Hematopoietic multipotent progenitor cell treated with erythropoietin and hydrocortisone succinate and interleukin-3 and kit ligand, for 17 days (in vitro differentiated cells): ENCODE results near the gene FAM168B.

Source experiments
- DNase-seq: peaks from one replicate; pipeline ENCODE4 v3.0.0-alpha.2; 2015; ENCODE audit warnings: low spot score

Gene FAM168B

DNA sequence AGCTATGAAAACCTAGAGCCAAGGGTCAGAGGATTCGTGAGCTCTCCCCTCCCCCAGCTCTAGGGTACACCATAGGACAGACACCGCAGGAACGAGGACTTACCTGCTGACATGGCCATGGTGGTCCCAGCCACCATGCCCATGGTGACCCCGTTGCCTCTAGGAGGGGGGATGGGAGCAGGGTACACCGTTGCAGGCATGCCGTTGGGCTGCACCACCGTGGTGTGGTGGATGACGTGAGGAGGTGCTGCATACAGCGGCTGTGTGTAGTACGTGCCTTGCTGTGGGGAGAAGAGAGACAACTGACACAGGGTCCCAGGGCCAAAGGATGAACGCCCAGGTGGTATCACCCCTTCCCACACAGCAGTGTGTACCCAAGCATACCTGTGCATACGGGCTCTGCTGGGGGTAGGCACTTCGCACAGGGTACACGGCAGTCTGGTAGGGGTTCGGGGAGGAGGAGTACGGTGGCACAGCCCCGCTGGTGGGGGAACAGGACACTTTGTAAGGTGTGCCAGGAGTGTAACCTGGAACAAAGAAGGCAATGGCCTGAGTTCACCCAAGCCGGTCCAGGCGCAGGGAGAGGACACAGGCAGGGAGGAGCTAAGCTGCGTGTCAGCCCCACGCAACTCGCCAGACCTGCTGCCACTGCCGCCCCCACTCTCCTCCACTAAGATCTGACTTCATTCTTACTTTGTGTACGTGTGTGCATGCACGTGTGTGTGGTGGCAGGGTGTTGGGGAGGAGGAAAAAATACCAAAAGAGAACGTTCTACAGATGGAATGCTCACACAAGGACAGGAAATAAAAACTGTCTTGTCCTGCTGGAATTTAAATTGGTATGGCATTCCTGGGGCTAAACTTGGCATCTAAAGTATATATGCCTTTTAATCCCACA lies 37.8 kb downstream of the FAM168B start:
- no peak for DNase-seq

DNA sequence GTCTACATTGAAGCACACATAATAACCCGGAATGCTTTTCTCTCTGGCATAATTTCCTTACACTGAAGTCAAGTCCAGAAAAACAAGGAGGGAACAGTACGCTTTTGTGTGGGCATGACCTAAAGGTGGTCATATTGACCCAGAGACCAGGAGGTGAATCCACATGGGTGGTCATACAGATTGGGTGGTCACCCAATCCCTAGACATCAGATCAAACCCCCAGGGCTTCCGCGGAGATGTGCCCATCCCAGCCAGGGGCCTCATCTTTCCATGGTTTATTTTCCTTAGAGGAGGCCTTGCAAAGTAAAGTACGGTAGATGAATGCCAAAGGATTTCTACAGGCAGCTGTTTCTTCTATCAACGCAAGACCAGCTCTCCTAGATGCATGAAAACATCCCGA lies 38.8 kb downstream of the FAM168B start:
- no peak for DNase-seq

DNA sequence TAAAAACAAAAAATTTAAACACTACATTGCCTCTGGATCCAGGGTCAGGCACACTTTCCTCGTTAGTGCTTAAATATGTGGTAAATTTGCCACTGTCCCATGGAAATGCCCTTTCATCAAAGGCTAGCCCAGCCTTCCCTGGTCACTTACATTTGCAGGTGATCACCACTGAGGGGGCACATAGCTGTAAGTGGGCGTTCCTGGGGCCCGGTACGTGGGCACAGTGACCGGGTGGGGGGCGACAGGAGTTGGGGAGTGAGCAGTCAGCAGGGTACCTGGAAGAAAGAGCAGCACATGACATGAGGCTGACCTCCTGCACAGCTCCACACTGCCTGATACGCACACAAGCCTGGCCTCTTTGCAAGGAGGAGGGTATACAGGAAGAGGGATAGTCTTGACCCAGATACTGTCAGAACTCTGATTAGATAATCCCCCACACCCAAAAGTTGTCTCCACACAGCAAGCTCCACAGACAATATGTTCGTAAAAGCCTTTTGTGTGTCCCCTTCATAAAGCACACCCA lies 40.5 kb downstream of the FAM168B start:
- DNase-seq = no peak

DNA sequence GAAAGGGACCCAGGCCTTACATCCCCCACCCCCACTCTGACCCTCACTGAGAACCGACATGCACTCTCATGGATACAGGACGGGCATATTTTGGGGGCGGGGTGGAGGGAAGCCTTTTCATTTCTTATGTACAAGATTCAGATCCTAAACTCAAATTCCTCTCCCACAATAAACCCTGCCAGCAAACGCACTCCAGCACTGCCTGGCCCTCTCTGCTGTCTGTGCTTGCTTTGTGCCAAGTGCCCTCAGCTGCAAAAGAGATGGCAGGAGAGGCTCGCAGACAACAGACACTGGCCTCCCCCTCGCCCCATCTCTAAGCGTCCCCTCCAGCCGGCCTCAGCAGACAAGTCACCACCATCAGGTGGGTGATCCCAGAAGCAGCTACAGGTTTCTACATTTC lies 42.4 kb downstream of the FAM168B start:
- no peak for DNase-seq

DNA sequence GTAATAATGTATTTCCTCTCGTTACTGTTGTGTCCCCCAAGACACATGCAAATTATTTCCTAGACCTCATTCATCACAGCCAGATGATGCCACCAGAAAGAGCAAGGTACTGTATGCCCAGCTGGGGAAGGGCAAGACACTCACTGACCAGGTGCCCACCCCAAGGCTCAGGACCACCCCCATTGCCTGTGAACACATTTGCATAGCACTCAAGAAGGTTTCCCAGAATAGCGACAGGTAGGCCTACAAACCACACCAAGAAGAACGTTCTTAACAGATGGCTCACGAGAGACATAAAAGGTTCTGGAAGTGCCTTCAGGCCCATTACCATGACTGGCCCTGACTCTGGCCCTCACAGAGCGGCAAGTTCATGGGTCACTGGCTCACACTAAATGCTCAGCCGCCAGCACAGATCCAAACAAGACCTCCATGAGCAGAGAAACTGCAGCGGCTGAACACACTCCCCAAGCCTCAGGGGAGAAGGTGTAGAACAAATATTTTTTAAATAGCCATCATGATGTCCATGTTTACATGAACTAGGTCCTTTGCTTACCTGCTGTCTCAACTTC lies 44.0 kb downstream of the FAM168B start:
- DNase-seq = no peak

DNA sequence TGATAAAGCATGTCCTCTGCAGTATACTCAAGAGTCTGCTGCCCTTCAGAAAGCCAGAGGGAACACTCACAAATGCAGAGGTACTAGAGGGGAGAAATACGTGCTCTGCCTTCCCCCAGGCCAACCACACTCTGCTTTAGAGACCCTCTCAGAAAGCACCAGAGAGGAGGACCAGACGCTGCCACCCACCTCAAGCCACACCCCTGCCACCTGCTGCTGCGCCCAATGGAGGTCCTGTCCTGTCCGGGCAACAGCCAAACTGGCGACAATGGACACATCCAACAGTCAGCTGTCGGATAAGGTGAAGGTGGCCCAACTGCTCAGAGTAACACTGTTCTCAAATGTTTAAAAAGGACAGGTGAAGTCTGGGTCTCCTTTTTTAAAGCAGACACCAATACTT lies 44.6 kb downstream of the FAM168B start:
- no peak for DNase-seq

DNA sequence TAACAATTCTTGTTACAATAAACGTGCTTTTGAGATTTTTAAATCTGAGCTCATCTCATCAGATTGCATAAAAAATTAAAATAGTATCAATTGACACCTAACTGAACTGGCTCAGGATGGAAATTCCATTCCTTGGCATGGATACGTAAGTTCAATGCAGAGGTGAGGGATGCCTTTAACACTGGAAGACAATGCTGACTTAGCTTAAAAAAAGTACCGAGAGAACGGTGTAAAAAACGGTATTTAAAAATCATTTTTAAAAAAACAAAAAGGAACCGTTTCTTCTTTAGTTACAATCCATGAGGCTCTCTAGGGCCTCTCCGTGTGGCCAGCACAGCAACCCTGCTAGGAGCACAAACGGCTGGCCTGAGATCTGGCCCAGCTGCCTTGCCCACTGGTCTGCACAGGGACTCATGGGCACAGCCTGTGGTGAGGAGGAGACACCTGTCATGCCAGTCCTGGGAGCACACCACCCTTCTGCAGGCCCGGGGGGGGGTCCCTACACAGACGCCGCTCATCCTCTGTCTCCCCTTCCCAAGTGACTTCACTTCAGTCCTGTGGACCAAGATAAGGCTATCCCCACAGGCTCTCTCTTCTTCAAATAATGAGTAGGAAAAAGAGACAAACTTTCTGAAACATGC lies 45.2 kb downstream of the FAM168B start:
- no peak for DNase-seq

DNA sequence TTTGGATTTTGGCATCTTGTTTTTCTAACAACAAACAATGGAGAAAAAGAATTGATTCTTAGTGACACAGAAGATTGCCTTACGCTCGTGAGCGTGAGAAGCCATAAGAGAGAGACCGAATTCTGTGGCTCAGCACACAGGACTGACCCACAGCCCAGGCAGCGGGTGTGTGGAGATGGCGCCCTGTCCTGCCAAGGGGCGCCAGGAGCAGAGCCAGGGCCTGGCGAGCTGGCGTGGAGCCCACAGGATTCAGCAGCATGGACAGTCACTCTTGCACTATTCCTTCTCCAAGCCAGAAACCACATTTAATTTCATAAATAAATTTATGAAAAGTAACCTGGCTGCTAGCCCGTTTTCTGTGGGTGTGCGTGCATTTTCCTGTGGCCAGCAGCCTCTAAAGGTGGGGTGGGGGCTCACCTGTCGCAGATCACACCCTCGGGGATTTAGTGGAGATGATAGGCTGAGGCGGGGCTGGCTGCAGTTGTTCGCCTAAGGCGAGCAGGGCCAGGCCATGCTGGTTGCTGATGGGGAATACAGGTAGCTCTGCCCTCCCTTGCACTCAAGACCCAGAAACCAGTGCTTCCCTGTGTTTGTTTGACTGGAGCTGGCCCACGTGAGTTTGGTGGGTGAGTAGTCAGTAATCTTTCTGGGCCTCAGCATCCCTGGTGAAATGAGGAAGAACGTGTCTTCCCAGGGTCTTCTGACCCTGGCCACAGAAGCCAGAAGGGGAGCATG lies 46.2 kb downstream of the FAM168B start:
- no peak for DNase-seq

DNA sequence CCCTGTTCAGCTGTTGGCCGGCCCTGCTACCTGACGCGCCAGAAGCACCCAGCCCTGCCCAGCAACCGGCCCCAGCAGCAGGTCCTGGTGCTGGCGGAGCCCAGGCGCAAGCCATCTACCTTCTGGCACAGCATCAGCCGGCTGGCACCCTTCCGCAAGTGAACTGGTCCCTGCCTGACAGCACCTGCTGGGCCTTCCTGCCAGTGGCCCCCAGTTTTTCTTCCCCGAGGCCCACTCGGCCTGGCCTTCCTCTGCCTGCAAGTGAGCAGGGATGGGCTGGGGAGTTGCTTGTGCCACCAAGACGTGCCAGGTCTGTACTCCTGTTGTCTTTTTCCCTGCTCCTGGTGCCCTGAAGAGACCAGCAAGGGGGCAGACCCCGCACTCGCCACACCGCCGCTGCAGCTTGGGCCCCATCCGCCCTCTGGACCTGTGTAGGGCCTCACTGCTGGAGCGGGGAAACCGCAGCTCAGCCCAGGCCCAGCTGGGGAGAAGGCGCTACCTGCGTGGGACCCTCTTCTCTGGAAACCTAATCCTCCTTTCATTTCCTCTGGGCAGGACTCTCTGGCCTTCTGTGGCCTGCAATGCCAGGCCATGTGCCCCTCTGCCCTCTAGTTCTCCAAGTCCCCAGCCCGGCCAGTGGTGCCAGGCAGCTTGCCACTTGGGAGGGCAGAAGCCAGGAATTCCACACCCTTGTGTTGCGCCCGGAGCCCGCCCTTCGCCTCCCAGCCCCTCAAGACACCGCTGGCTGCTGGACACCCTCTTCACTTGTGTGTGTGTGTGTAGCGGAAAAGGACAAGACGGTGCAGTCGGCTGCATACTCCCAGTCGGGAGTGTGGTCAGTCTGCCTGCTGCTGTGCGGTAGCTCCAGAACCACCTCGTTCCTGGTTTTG lies 47.0 kb downstream of the FAM168B start:
- DNase-seq = no peak

DNA sequence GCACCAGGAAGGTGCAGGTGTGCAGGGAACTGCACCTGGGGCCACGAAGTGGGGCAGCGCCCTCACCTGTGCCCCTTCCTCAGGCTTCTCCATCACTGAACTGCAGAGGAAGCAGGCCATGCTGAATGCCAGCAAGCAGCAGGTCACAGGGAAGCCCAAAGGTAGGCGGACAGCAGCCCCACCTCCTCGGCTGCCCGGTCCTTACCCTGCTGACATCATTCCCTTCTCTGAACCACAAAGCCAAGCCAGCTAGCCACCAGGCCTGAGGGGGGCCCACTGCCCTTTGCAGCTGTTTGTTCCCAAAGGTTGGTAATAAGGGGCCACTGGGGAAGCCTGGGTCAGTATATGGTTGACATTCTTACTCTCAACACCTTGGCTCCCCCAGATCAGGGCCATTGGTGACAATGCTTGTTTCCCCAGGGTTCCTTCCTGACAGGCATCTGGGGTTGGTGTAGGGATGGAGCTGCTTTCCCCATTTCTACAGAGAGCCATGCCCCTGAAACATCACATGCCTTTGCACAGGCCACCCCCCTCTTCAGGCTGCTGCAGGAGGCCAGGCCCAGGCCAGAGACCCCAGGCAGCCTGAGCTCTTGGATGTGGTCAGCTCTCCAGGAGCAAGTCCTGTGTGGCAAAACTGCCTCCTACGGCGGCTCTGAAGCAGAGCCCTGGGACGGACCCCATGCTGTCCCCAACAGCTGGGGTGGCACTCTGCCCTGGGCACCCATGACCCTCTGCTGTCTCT lies 47.8 kb downstream of the FAM168B start:
- no peak for DNase-seq

DNA sequence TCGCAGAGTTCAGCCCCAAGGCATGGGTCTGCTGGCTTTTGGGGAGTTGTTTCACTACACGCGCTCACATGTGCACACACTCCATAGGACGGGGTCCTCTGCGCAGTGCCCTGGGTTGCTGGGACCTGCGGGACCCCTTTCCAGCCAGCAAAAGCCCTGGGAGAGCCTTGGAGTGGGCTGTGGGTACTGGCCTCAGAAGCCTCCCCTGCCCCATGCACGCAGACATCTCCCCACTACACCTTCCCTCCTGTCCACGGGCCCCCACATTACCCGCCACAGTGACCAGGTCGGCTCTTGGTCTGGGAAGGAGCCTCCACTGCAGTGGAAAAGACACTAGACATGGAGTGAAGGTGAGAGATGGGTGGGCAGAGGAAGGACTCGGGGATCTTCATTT lies 48.5 kb downstream of the FAM168B start:
- DNase-seq = no peak

DNA sequence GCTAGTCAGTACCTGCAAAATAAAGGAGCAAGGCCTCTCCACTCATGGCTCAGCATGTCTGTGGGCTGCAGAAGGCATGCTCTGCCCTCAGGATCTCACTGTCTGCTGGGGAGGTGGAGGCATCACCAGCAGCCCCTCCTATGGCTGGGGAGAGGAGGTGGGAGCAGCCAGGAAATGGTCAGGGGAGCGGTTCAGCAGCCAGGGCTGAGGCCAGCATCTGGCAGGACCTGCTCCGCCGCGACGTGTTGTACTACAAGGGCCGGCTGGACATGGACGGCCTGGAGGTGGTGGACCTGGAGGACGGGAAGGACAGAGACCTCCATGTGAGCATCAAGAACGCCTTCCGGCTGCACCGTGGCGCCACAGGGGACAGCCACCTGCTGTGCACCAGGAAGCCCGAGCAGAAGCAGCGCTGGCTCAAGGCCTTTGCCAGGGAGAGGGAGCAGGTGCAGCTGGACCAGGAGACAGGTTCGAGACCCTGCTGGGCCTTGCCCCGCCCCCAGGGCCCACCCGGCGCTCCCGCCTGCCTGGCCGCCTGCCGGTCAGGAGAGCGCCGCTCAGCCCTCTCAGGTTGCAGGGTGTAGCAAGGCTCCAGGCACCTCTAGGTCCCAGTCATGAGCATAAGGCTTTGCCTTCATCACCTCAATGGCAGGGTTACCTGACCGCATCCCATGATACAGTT lies 49.0 kb downstream of the FAM168B start:
- no peak for DNase-seq

DNA sequence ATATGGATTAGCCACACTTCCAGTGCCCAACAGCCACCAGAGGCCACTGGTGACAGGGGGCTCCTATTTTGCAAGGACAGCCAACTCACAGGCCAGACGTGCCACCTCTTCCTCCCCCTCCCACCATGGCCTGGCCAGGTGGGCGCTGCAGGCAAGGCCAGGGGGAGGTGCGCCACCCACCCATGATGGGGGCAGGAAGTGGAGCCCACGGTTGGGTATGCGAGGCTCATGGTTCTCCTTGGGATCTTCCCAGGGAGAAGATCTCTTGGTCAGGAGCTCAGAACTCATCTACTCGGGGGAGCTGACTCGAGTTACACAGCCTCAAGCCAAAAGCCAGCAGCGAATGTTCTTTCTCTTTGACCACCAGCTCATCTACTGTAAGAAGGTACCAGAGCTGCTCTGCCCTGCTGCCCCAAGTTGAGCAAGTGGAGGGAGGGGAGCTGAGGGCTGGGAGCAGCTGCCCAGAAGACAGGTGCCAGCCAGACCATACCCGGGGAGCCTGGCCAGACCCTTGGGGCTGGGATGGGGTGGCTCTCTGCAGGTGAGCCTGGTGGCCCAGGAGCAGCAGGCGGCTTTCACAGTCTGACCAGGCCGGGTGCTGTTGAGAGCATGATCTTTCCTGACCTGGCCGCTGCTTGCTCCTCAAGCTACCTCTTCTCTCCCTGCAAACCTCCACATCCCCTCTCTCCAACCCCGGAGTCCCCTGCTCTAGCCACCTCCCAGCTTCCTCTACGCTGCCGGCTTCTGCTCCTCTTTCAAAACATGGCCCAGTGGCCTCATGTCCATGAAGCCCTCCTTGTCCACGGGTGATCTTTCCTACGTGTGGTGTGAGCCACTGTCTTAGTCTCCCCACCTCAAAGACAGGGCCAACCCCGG lies 49.8 kb downstream of the FAM168B start:
- DNase-seq = no peak

DNA sequence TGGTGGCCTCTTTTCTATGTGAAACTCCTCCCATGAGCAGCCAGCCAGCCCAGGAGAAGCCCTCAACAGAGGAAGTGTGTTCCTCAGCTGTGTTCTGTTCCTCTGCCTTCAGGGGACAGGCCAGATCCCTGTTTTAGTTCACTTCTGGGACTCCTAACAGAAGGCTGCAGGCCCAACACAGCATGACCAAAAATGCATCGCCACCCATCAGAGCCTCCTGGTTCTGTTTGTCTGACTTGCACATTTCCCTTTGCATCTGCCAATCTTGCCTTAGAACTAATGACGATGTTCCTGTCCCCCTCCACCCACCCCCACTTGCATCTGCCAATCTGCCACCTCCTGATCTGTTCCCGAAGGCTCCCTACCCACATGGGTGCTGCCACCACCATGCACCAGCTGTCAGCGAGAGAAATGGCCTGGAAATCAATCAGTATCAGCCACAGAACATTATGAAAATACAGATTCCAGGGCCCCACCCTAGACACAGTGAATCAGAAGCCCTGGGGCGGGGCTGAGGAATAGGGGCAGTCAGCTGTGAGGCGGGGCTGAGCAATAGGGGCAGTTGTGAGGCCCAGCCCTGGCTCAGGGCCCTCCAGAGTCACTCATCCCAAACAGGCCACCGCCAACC lies 51.0 kb downstream of the FAM168B start:
- DNase-seq = no peak

DNA sequence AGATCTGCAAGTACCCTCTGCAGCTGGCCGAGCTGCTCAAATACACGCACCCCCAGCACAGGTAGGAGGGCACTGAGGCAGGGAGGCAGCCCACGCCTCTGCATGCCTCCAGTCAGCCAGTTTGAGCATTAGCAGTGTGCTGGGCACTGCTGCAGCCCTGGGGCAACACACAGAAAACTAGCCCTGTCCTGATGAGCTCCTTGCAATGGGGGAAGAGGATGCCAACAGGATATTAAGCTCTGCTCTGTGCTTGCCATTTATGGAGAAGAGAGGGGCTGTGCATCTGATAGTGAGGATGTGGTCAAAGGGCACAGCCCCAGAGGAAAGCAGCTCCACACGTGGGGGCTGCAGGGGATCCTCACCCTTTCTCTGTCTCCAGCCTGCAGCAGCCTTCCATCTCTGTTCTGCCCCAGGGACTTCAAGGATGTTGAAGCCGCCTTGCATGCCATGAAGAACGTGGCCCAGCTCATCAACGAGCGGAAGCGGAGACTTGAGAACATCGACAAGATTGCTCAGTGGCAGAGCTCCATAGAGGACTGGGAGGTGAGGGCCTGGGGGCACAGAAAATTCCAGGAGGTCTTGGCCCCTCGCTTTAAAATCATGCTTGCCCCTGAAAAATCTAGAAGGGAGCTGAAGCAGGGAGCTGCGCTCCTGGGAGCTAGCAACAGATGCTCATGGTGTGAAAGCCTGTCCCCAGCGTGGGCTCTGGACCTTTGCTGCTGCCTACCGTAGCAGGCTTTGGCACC lies 51.7 kb downstream of the FAM168B start:
- DNase-seq = no peak

DNA sequence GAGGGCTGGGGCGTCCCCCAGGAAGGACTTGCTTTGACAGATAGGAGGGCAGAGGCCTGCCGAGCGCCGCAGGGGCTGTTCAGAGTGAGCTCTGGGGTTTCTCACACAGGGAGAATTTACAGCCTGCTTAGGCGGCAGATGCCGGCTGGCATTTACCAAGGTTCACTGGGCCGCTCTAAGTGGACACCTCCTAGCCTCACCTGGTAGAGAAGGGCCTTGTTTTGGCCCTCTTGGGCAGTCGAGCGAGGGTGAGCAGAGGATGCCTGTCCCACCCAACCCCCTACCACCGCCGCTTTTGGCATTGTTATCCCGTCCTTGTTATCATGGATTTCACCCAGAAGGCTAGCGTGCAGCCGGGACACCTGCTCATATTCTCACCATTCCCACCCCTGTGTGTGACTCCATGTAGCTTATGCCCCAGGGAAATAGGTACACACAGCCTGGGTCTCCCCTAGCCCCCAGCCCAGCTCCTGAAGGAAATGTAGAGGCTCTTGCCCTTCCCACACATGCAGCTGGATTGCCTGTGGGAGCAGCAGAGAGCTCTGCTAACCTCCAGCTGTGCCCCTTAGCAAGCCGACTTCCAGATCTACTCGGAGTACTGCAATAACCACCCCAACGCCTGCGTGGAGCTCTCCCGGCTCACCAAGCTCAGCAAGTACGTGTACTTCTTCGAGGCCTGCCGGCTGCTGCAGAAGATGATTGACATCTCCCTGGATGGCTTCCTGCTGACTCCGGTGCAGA lies 52.4 kb downstream of the FAM168B start:
- DNase-seq = no peak
